Adrenal gland (tissue), 5 donors: ENCODE results near the gene BCLAF1.

Experiments
- CTCF ChIP-seq, 6 experiments: fragments of 450-650 bp in 4 of 6; fragments of 200-600 bp in 2 of 6; sonication (generic) in 1 of 6; IDR thresholded peaks; 1 replicate in 5 of 6; 2 replicates in 1 of 6; pipeline versions ENCODE4 v1.5.1 to v1.8.0; 2016 to 2021; ENCODE audit warnings: antibody characterized with exemption in 6 of 6, mild to moderate bottlenecking in 2 of 6, moderate library complexity in 1 of 6
- POLR2A ChIP-seq, 2 donors: fragments of 450-650 bp; IDR thresholded peaks; one replicate each; pipeline ENCODE4 v1.6.1; 2017; ENCODE audit warnings: antibody characterized with exemption in 2 of 2, mild to moderate bottlenecking in 2 of 2, moderate library complexity in 1 of 2
- donor health status: DM: no; HTN: no; CAD: no.

- no peak for TF ChIP-seq CTCF (IDR thresholded peaks at IDR 0.05)
- TF ChIP-seq POLR2A (IDR thresholded peaks at IDR 0.05) = no peak
These were observed 39.0 kb downstream of the BCLAF1 start for GRCh38 chr6:136250686-136251008.
